ENCODE data around the gene RIPPLY3. TPM values are rescaled to one million over a fixed set of nuclear protein-coding genes. Genes with fewer than 3 reads are reported as not detected.

Gene RIPPLY3
- total RNA-seq, result not detected in 2 replicates

GRCh38 chr21:37006486-37007291 is at the start of gene RIPPLY3:
TSS of gene RIPPLY3 (plus strand) at chr21:37006702. CDS start at chr21:37006773, 71 bp downstream.

GRCh38 chr21:36966066-36966820 is 40.3 kb upstream of the RIPPLY3 start, which contains the start of gene HLCS:
TSS of gene HLCS (minus strand) at chr21:36966669. CDS start at chr21:36966638, 31 bp downstream.

Small RNA genes within 50 kb of the gene (small RNA-seq; reads per million reads assigned to genes)
- gene RF00019 (not detected), gene RNU6-696P (not detected)

Other genes starting within 250 kb of the RIPPLY3 start
- gene HLCS, start 40.0 kb upstream of the RIPPLY3 start, total RNA-seq, result 16.0 and 20.3 TPM in 2 replicates
- gene PIGP, start 66.4 kb downstream of the RIPPLY3 start, total RNA-seq, result 4.2 and 4.9 TPM in 2 replicates
- gene TTC3, start 66.6 kb downstream of the RIPPLY3 start, total RNA-seq, result 145 and 178 TPM in 2 replicates